Measurements from ENCODE around the gene PRKG1. TPM values are rescaled to one million over a fixed set of nuclear protein-coding genes. Genes with fewer than 3 reads are reported as not detected.

Gene PRKG1
- total RNA-seq, 1 experiment from 2014 or later, result 0.21 TPM

DNA sequence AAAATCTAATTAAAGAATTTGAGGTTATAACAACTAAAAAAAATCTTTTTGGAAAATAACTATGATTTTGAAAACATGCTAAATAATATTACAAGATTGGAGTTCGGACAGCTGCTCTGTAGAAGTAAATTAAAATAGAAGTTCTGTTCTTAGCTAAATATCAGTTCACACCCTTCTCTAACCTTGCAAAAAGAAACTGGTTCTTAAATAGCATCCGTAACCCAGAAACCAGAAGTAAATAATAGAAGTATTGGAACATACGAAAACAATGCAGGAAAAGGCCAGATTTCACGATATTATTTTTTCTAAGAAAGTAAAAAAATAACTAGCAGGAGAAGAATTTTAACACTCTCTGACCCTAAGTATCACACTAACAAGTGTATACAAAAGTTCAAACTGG lies 164.7 kb downstream of the PRKG1 start:
- no peaks in the 10 kb centered on the region for H3K4me1 Mint-ChIP-seq (ENCODE audit: low read depth, unreplicated experiment)
- no TSS peak for BruUV-seq (replicated peaks)

DNA sequence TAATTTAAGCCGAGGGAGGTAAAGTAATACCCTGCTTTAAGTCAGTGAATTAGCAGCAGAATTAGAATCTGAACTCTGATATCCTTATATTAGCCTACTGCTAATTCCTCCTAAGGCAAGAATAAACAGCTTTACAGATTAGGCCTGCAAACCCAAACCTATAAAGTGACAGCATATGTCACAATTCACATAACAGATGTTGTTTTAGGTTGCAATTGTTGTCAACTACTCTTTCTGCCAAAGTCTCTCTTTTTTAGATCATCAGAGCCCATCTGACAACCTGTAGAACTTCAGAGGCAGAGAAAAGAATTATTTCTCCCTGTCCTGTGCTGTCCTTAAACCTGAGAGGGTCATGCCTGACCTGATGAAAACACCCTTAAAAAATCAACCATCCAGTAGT lies 167.2 kb downstream of the PRKG1 start:
- TF ChIP-seq, protein P1, sequence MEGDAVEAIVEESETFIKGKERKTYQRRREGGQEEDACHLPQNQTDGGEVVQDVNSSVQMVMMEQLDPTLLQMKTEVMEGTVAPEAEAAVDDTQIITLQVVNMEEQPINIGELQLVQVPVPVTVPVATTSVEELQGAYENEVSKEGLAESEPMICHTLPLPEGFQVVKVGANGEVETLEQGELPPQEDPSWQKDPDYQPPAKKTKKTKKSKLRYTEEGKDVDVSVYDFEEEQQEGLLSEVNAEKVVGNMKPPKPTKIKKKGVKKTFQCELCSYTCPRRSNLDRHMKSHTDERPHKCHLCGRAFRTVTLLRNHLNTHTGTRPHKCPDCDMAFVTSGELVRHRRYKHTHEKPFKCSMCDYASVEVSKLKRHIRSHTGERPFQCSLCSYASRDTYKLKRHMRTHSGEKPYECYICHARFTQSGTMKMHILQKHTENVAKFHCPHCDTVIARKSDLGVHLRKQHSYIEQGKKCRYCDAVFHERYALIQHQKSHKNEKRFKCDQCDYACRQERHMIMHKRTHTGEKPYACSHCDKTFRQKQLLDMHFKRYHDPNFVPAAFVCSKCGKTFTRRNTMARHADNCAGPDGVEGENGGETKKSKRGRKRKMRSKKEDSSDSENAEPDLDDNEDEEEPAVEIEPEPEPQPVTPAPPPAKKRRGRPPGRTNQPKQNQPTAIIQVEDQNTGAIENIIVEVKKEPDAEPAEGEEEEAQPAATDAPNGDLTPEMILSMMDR (IDR thresholded peaks at IDR 0.05; ENCODE audit: unreplicated experiment), result no peak
- Mint-ChIP-seq H3K27ac (ENCODE audit: unreplicated experiment) (no peak overlapping the region), H3K4me3 (ENCODE audit: low read depth, unreplicated experiment) (no peak overlapping the region), H3K4me1 (ENCODE audit: low read depth, unreplicated experiment) (no peaks in the 10 kb centered on the region), H3K27me3 (ENCODE audit: unreplicated experiment) (peaks cover 28% of the 10 kb centered on the region), H3K9me3 (ENCODE audit: low read depth, unreplicated experiment) (no peaks in the 10 kb centered on the region), H3K36me3 (ENCODE audit: insufficient read depth, unreplicated experiment) (no peaks in the 10 kb centered on the region)
- no TSS peak for BruUV-seq (replicated peaks)
- no peak for DNase-seq
- CTCF ChIA-PET, result interaction anchor here (0.6 to 0.7 kb wide), 2 partner anchors 109 to 478 kb away, joined by 3 to 4 read pairs; no protein-coding TSS in a partner anchor
- intact Hi-C loops (cut with micrococcal nuclease; ENCODE audit: unreplicated experiment), result no loop called here

More for the DNA sequence above, 164.7 kb downstream of the PRKG1 start:
- H3K4me3 Mint-ChIP-seq (ENCODE audit: low read depth, unreplicated experiment), result no peak overlapping the region
- DNase-seq, result no peak
- CTCF ChIA-PET, result no interaction called here
- H3K36me3 Mint-ChIP-seq (ENCODE audit: insufficient read depth, unreplicated experiment), result no peaks in the 10 kb centered on the region
- H3K27me3 Mint-ChIP-seq (ENCODE audit: unreplicated experiment), result peaks cover 18% of the 10 kb centered on the region
- H3K27ac Mint-ChIP-seq (ENCODE audit: unreplicated experiment), result no peak overlapping the region
- TF ChIP-seq, protein P1 (IDR thresholded peaks at IDR 0.05; ENCODE audit: unreplicated experiment), result no peak
- no peaks in the 10 kb centered on the region for H3K9me3 Mint-ChIP-seq (ENCODE audit: low read depth, unreplicated experiment)
- intact Hi-C loops (cut with micrococcal nuclease; ENCODE audit: unreplicated experiment), result no loop called here

DNA sequence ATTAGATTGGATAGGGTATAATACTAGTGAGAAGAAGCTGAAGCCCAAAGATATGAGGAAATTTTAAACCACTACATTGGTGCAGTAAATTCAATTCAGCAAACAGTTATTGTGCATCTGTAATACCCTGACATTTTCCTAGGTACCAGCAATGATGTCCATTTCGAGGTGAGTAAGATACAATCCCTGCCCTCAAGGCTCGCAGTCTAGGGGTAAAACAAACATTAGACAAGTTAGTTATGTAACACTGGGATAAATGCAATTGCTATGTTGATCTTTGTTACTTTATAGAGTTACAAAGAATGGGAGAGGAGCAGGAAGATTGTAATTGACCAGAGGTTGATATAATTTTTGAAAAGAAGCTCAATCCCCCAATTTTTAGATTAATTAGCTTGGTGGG lies 168.1 kb downstream of the PRKG1 start:
- H3K27me3 Mint-ChIP-seq (ENCODE audit: unreplicated experiment), result peaks cover 31% of the 10 kb centered on the region
- no TSS peak for BruUV-seq (replicated peaks)
- TF ChIP-seq, protein P1 (IDR thresholded peaks at IDR 0.05; ENCODE audit: unreplicated experiment), result no peak
- no peak for DNase-seq
- no peaks in the 10 kb centered on the region for H3K4me1 Mint-ChIP-seq (ENCODE audit: low read depth, unreplicated experiment)
- no peak overlapping the region for H3K4me3 Mint-ChIP-seq (ENCODE audit: low read depth, unreplicated experiment)
- no peaks in the 10 kb centered on the region for H3K9me3 Mint-ChIP-seq (ENCODE audit: low read depth, unreplicated experiment)
- H3K27ac Mint-ChIP-seq (ENCODE audit: unreplicated experiment), result no peak overlapping the region
- H3K36me3 Mint-ChIP-seq (ENCODE audit: insufficient read depth, unreplicated experiment), result no peaks in the 10 kb centered on the region
- intact Hi-C loops (cut with micrococcal nuclease; ENCODE audit: unreplicated experiment), result no loop called here
- CTCF ChIA-PET, result no interaction called here

DNA sequence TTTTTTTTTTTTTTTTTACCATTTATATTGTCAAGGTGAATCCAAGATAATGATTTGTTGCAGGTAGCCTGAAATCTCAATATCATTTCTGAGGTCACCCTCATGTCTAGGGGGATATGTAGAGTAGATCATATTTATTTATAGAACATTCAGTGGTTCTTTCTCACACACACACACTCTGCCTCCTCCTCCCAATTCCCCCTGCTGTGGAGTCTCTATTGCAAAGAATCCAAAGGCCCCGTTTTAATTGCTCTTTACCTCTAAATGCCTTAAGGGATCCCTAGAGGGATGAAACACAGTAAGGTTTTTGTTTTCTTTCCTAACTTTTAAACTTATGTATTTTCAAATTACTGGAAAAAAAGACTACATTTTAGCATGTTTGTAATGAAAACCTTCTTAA lies 170.0 kb downstream of the PRKG1 start:
- TF ChIP-seq, protein P1 (IDR thresholded peaks at IDR 0.05; ENCODE audit: unreplicated experiment), result no peak
- DNase-seq, result no peak
- H3K9me3 Mint-ChIP-seq (ENCODE audit: low read depth, unreplicated experiment), result no peaks in the 10 kb centered on the region
- intact Hi-C loops (cut with micrococcal nuclease; ENCODE audit: unreplicated experiment), result no loop called here
- no peak overlapping the region for H3K4me3 Mint-ChIP-seq (ENCODE audit: low read depth, unreplicated experiment)
- no TSS peak for BruUV-seq (replicated peaks)
- peaks cover 41% of the 10 kb centered on the region for H3K27me3 Mint-ChIP-seq (ENCODE audit: unreplicated experiment)
- no peaks in the 10 kb centered on the region for H3K4me1 Mint-ChIP-seq (ENCODE audit: low read depth, unreplicated experiment)
- H3K27ac Mint-ChIP-seq (ENCODE audit: unreplicated experiment), result no peak overlapping the region
- H3K36me3 Mint-ChIP-seq (ENCODE audit: insufficient read depth, unreplicated experiment), result no peaks in the 10 kb centered on the region
- CTCF ChIA-PET, result no interaction called here
